DND-41 (cell line): ENCODE results near the gene KRTAP5-4.
"Not testable (repeated sequence)": the region's sequence is repeated elsewhere in the genome, so short reads cannot be mapped to it uniquely, and the experiment has no call there.

Experiments
- ATAC-seq: fragments of 200-7000 bp; cut with Tn5 transposase; 3 replicates; pipeline ENCODE4 v1.9.1; 2021; ENCODE audit warnings: low read depth; ENCODE audit not compliant: insufficient read depth
- DNase-seq: peaks from one replicate; pipeline ENCODE4 v3.0.0-alpha.2; 2020
- H2AFZ ChIP-seq: 2 replicates; pipeline ENCODE4 v1.6.0; 2012; ENCODE audit warnings: low read depth, low read length
- H3K27ac ChIP-seq: 2 replicates; pipeline ENCODE4 v1.5.1; 2012; ENCODE audit warnings: low read length, inconsistent platforms
- H3K27me3 ChIP-seq: fragments of 200-600 bp; sonication (generic); 2 replicates; pipeline ENCODE4 v1.6.0; 2012; ENCODE audit warnings: low read length, mild to moderate bottlenecking, inconsistent platforms; ENCODE audit not compliant: insufficient read depth, poor library complexity
- H3K36me3 ChIP-seq: 2 replicates; pipeline ENCODE4 v1.5.1; 2012; ENCODE audit warnings: low read length, inconsistent platforms; ENCODE audit not compliant: insufficient read depth
- H3K4me1 ChIP-seq: 2 replicates; pipeline ENCODE4 v1.5.1; 2012; ENCODE audit warnings: mild to moderate bottlenecking, low read length; ENCODE audit not compliant: insufficient read depth
- H3K4me2 ChIP-seq: 2 replicates; pipeline ENCODE4 v1.6.0; 2012; ENCODE audit warnings: mild to moderate bottlenecking, moderate library complexity, low read length, inconsistent platforms; ENCODE audit not compliant: insufficient read depth
- H3K4me3 ChIP-seq, 2 experiments: fragments of 200-600 bp in 1 of 2; shearing (Covaris generic) in 1 of 2; 2 replicates each; pipeline ENCODE4 v1.5.1; 2012 to 2016; ENCODE audit warnings: inconsistent platforms in 2 of 2, low read length in 2 of 2, mild to moderate bottlenecking in 2 of 2, low read depth in 1 of 2, moderate library complexity in 1 of 2
- H3K79me2 ChIP-seq: 2 replicates; pipeline ENCODE4 v1.6.0; 2012; ENCODE audit warnings: low read length, inconsistent platforms; ENCODE audit not compliant: insufficient read depth
- H3K9ac ChIP-seq: 2 replicates; pipeline ENCODE4 v1.6.0; 2012; ENCODE audit warnings: low read depth, mild to moderate bottlenecking, inconsistent platforms, low read length, moderate library complexity
- H3K9me3 ChIP-seq: 2 replicates; pipeline ENCODE4 v1.5.1; 2012; ENCODE audit warnings: low read length, moderate library complexity, mild to moderate bottlenecking, inconsistent platforms; ENCODE audit not compliant: insufficient read depth, severe bottlenecking
- H4K20me1 ChIP-seq: 2 replicates; pipeline ENCODE4 v1.6.0; 2012; ENCODE audit warnings: low read length; ENCODE audit not compliant: insufficient read depth
- EZH2 ChIP-seq: IDR thresholded peaks from 3 replicates; pipeline ENCODE4 v1.6.1; 2012; ENCODE audit warnings: borderline replicate concordance, low read depth, mild to moderate bottlenecking, moderate library complexity, low read length, inconsistent platforms; ENCODE audit not compliant: severe bottlenecking
- TF ChIP-seq, protein P1 (sequence below): IDR thresholded peaks from 2 replicates; pipeline ENCODE4 v1.5.1; 2012; ENCODE audit warnings: borderline replicate concordance, low read length, moderate library complexity, mild to moderate bottlenecking; ENCODE audit not compliant: poor library complexity, severe bottlenecking; ENCODE audit errors: extremely low read depth

Gene KRTAP5-4

DNA sequence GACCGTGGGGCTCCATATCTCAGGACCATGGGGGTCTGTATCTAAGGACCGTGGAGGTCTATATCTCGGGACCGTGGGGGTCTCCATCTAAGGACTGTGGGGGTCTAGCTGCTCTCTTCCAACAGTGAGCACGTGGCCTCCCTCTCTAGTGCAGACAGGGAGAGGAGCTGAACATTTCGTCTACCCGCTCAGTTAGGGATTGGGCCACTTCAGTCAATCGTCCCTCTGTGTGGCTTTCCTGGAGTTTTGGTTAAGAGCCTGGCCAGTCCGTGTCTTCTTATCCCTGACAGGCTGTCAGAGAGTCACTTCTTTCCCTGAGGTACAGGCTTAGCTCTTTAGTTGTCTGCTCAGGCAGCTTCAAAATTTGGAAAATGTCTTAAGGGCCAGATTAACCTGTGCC, 40.0 kb downstream of the KRTAP5-4 start:
- Histone ChIP-seq H3K27me3 (no peaks in the 10 kb centered on the region), H3K4me2 (no peak overlapping the region), H3K4me1 (no peaks in the 10 kb centered on the region), H3K36me3 (no peaks in the 10 kb centered on the region), H3K9ac (no peak overlapping the region), H2AFZ (no peak overlapping the region), H3K4me3 (no peak overlapping the region), H4K20me1 (no peaks in the 10 kb centered on the region), H3K27ac (no peak overlapping the region), H3K79me2 (no peaks in the 10 kb centered on the region), H3K9me3 (peaks cover 3% of the 10 kb centered on the region)
- DNase-seq (no peak), ATAC-seq (no peak)
- TF ChIP-seq EZH2: no peak
- TF ChIP-seq, protein P1, sequence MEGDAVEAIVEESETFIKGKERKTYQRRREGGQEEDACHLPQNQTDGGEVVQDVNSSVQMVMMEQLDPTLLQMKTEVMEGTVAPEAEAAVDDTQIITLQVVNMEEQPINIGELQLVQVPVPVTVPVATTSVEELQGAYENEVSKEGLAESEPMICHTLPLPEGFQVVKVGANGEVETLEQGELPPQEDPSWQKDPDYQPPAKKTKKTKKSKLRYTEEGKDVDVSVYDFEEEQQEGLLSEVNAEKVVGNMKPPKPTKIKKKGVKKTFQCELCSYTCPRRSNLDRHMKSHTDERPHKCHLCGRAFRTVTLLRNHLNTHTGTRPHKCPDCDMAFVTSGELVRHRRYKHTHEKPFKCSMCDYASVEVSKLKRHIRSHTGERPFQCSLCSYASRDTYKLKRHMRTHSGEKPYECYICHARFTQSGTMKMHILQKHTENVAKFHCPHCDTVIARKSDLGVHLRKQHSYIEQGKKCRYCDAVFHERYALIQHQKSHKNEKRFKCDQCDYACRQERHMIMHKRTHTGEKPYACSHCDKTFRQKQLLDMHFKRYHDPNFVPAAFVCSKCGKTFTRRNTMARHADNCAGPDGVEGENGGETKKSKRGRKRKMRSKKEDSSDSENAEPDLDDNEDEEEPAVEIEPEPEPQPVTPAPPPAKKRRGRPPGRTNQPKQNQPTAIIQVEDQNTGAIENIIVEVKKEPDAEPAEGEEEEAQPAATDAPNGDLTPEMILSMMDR: no peak

DNA sequence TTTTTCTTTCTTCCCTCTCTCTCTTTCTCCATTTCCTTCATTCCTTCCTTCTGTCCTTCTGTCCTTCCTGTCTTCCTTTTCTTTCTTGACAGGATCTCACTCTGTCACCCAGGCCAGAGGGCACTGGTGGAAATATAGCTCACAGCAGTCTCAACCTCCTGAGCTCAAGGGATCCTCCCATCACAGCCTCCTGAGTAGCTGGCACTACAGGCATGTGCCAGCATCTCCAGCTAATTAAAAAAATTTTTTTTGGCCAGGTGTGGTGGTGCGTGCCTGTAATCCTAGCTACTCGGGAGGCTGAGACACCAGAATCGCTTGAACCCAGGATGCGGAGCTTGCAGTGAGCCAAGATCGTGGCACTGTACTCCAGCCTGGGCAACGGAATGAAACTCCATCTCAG, 45.1 kb downstream of the KRTAP5-4 start:
- DNase-seq: no peak
- Histone ChIP-seq H3K9me3 (no peaks in the 10 kb centered on the region), H3K79me2 (no peaks in the 10 kb centered on the region), H3K4me3 (no peak overlapping the region), H3K36me3 (no peaks in the 10 kb centered on the region), H2AFZ (no peak overlapping the region), H3K4me2 (no peak overlapping the region), H4K20me1 (peaks cover 5% of the 10 kb centered on the region), H3K4me1 (no peaks in the 10 kb centered on the region), H3K9ac (no peak overlapping the region), H3K27ac (no peak overlapping the region), H3K27me3 (no peaks in the 10 kb centered on the region)
- no peak for TF ChIP-seq EZH2
- TF ChIP-seq, protein P1: no peak
- ATAC-seq: no peak

DNA sequence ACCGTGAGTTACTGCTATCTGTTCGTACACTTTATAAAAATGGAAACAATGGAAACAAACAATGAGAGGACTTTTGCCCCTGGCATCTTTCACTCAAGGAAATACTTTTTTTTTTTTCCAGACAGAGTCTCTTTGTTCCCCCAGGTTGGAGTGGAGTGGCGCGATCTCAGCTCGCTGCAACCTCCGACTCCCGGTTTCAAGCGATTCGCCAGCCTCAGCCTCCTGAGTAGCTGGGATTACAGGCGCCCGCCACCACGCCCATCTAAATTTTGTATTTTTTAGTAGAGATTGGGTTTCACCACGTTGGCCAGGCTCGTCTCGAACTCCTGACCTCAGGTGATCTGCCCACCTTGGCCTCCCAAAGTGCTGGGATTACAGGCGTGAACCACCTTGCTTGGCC, 46.2 kb downstream of the KRTAP5-4 start:
- H3K36me3 ChIP-seq, H3K4me2 ChIP-seq, H3K9ac ChIP-seq, H2AFZ ChIP-seq, H3K27ac ChIP-seq, H3K4me3 ChIP-seq, DNase-seq, H3K79me2 ChIP-seq, ATAC-seq, H3K27me3 ChIP-seq, H3K9me3 ChIP-seq, H3K4me1 ChIP-seq, H4K20me1 ChIP-seq: not testable (repeated sequence)

DNA sequence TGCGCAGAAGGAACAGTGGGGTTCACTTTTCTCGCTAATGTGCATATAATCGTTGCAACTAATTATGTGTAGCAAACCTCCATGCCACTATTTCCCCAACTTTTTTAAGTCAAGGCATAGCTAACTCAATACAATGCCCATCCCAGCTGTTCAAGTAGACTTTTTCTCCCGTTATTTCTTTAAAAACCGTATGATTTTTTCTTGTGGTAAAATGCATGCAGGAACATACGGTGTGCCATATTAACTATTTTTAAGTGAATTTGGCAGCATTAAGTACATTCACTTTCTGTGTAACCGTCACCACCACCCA, 47.0 kb downstream of the KRTAP5-4 start:
- Histone ChIP-seq H3K9me3 (no peaks in the 10 kb centered on the region), H3K27ac (no peak overlapping the region)

More for the DNA sequence above, 47.0 kb downstream of the KRTAP5-4 start:
- no peaks in the 10 kb centered on the region for H3K79me2 ChIP-seq
- peaks cover 5% of the 10 kb centered on the region for H4K20me1 ChIP-seq
- no peak overlapping the region for H3K4me2 ChIP-seq
- no peaks in the 10 kb centered on the region for H3K4me1 ChIP-seq
- no peaks in the 10 kb centered on the region for H3K27me3 ChIP-seq
- no peak for TF ChIP-seq EZH2
- TF ChIP-seq, protein P1: no peak
- no peaks in the 10 kb centered on the region for H3K36me3 ChIP-seq
- DNase-seq (no peak), ATAC-seq (no peak)
- H3K4me3 ChIP-seq: no peak overlapping the region
- no peak overlapping the region for H3K9ac ChIP-seq
- H2AFZ ChIP-seq: no peak overlapping the region
